NCI-H2171 treated with DMSO at 0.1 percent for 48 hours (cell line): ENCODE data around the gene NPAT.

Experiments
- DNase-seq: peaks from one replicate; lab custom pipeline; 2025; lab: John Stamatoyannopoulos, UW

NPAT gene

GRCh38 chr11:108222574-108223347, at the start of gene NPAT, which contains the start of gene ATM:
TSS of gene NPAT (minus strand) at chr11:108222638. CDS start at chr11:108222536, 102 bp downstream.
TSS of gene ATM (plus strand) at chr11:108223067. CDS start at chr11:108227625, 4,558 bp downstream.
- DNase-seq = peak; percentile 98

- DNase-seq = no peak
These were observed 47.1 kb upstream of the NPAT start for GRCh38 chr11:108269583-108269982.

GRCh38 chr11:108253176-108253575, 30.7 kb upstream of the NPAT start:
- no peak for DNase-seq

GRCh38 chr11:108246885-108247284, 24.4 kb upstream of the NPAT start:
- DNase-seq = no peak

GRCh38 chr11:108246308-108246707, 23.9 kb upstream of the NPAT start:
- no peak for DNase-seq

GRCh38 chr11:108242422-108242821, 20.0 kb upstream of the NPAT start:
- no peak for DNase-seq

GRCh38 chr11:108241330-108242037, 19.0 kb upstream of the NPAT start:
- DNase-seq = no peak

- no peak for DNase-seq
These were observed 16.6 kb upstream of the NPAT start for GRCh38 chr11:108239076-108239475.

GRCh38 chr11:108237058-108237481, 14.6 kb upstream of the NPAT start:
- no peak for DNase-seq

GRCh38 chr11:108235633-108236032, 13.2 kb upstream of the NPAT start:
- DNase-seq = no peak

GRCh38 chr11:108235192-108235591, 12.8 kb upstream of the NPAT start:
- no peak for DNase-seq

- DNase-seq = no peak
These were observed 11.0 kb upstream of the NPAT start for GRCh38 chr11:108233277-108233945.

- DNase-seq = no peak
These were observed 5.8 kb upstream of the NPAT start for GRCh38 chr11:108228251-108228650.

- DNase-seq = no peak
These were observed 3.6 kb upstream of the NPAT start for GRCh38 chr11:108226036-108226435.

GRCh38 chr11:108224911-108225786, 2.7 kb upstream of the NPAT start:
- DNase-seq = no peak

GRCh38 chr11:108224366-108224765, 1.9 kb upstream of the NPAT start:
- no peak for DNase-seq

- DNase-seq = no peak
These were observed 1.1 kb upstream of the NPAT start for GRCh38 chr11:108223348-108224149.

GRCh38 chr11:108221911-108222573, 396 bp downstream of the NPAT start:
- peak; percentile 43 for DNase-seq

GRCh38 chr11:108221371-108221770, 1.1 kb downstream of the NPAT start:
- no peak for DNase-seq

- no peak for DNase-seq
These were observed 1.6 kb downstream of the NPAT start for GRCh38 chr11:108220721-108221336.
